Loucy (cell line): Measurements from ENCODE around the gene SATL1.

Experiments
- CTCF ChIP-seq: fragments of 200-600 bp; sonication (generic); conservative IDR thresholded peaks from 2 replicates; pipeline ENCODE4 v1.5.1; 2014; ENCODE audit warnings: mild to moderate bottlenecking, antibody characterized with exemption, low read length
- EZH2phosphoT487 ChIP-seq: fragments of 200-600 bp; IDR thresholded peaks from 2 replicates; pipeline ENCODE4 v1.6.1; 2018; ENCODE audit warnings: antibody characterized with exemption, mild to moderate bottlenecking, moderate library complexity, borderline replicate concordance

GRCh38 chrX:85052205-85052604 is 191.4 kb downstream of the SATL1 start:
- TF ChIP-seq CTCF: no peak
- no peak for TF ChIP-seq EZH2phosphoT487
